Measurements from ENCODE around the gene SYT15.
"Not testable (repeated sequence)": the region's sequence is repeated elsewhere in the genome, so short reads cannot be mapped to it uniquely, and the experiment has no call there.

The SYT15 gene

GRCh38 chr10:46635364-46635959, 56.5 kb downstream of the SYT15 start:
- CTCF ChIA-PET; H3K27ac ChIP-seq (ENCODE audit: extremely low read depth, low read depth, low read length); H3K9me3 ChIP-seq (ENCODE audit: control insufficient read depth, insufficient read depth, low read depth, low read length); H3K4me1 ChIP-seq (ENCODE audit: control insufficient read depth, insufficient read depth, low read length); POLR2A ChIA-PET; H3K36me3 ChIP-seq (ENCODE audit: control insufficient read depth in 2 of 2, insufficient read depth in 1 of 2, low read length in 2 of 2): not testable (repeated sequence)
- TF ChIP-seq PRDM10 (tag by site-specific recombination; IDR thresholded peaks at IDR 0.05), result peak; percentile 42; the same call in 1 of the 2 replicates
- peak overlapping the region; percentile 18 for H3K4me3 ChIP-seq (ENCODE audit: low read depth, low read length)

GRCh38 chr10:46640005-46640404, 61.1 kb downstream of the SYT15 start:
- H3K9me3 ChIP-seq (ENCODE audit: control insufficient read depth, insufficient read depth, low read depth, low read length); H3K27ac ChIP-seq (ENCODE audit: extremely low read depth, low read depth, low read length); POLR2A ChIA-PET; H3K4me1 ChIP-seq (ENCODE audit: control insufficient read depth, insufficient read depth, low read length); H3K36me3 ChIP-seq (ENCODE audit: control insufficient read depth in 2 of 2, insufficient read depth in 1 of 2, low read length in 2 of 2); H3K4me3 ChIP-seq (ENCODE audit: low read depth, low read length); CTCF ChIA-PET: not testable (repeated sequence)

All from HEK293 (cell line).